ENCODE measurements around the gene MED13L. TPM values are rescaled to one million over a fixed set of nuclear protein-coding genes. Genes with fewer than 3 reads are reported as not detected.

Gene MED13L
- total RNA-seq, 1 experiment from 2014 or later, result 62.6 TPM

GRCh38 chr12:116166306-116166705 is 111.2 kb downstream of the MED13L start:
- DNase-seq (ENCODE audit: low spot score), result no peak
- in situ Hi-C loops (cut with HindIII; ENCODE audit: low sequenced_read_pairs), result no loop called here

GRCh38 chr12:116165036-116165425 is 112.5 kb downstream of the MED13L start:
- in situ Hi-C loops (cut with HindIII; ENCODE audit: low sequenced_read_pairs), result no loop called here
- DNase-seq (ENCODE audit: low spot score), result no peak

- in situ Hi-C loops (cut with HindIII; ENCODE audit: low sequenced_read_pairs), result no loop called here
- DNase-seq (ENCODE audit: low spot score), result peak; percentile 57
Observed at GRCh38 chr12:116164250-116165035, 113.0 kb downstream of the MED13L start.

GRCh38 chr12:116162071-116162470 is 115.4 kb downstream of the MED13L start:
- DNase-seq (ENCODE audit: low spot score), result no peak
- in situ Hi-C loops (cut with HindIII; ENCODE audit: low sequenced_read_pairs), result no loop called here

- in situ Hi-C loops (cut with HindIII; ENCODE audit: low sequenced_read_pairs), result no loop called here
- no peak for DNase-seq (ENCODE audit: low spot score)
Observed at GRCh38 chr12:116161588-116161987, 115.9 kb downstream of the MED13L start.

GRCh38 chr12:116160883-116161458 is 116.5 kb downstream of the MED13L start:
- in situ Hi-C loops (cut with HindIII; ENCODE audit: low sequenced_read_pairs), result no loop called here
- no peak for DNase-seq (ENCODE audit: low spot score)

GRCh38 chr12:116160231-116160630 is 117.3 kb downstream of the MED13L start:
- in situ Hi-C loops (cut with HindIII; ENCODE audit: low sequenced_read_pairs), result no loop called here
- no peak for DNase-seq (ENCODE audit: low spot score)

- in situ Hi-C loops (cut with HindIII; ENCODE audit: low sequenced_read_pairs), result no loop called here
Observed at GRCh38 chr12:116159593-116160200, 117.8 kb downstream of the MED13L start.

GRCh38 chr12:116159175-116159574 is 118.3 kb downstream of the MED13L start:
- in situ Hi-C loops (cut with HindIII; ENCODE audit: low sequenced_read_pairs), result no loop called here

More at GRCh38 chr12:116159593-116160200, 117.8 kb downstream of the MED13L start:
- DNase-seq (ENCODE audit: low spot score), result no peak

GRCh38 chr12:116157845-116158267 is 119.6 kb downstream of the MED13L start:
- in situ Hi-C loops (cut with HindIII; ENCODE audit: low sequenced_read_pairs), result no loop called here
- peak; percentile 61 for DNase-seq (ENCODE audit: low spot score)

More at GRCh38 chr12:116159175-116159574, 118.3 kb downstream of the MED13L start:
- DNase-seq (ENCODE audit: low spot score), result peak; percentile 86

GRCh38 chr12:116156614-116157013 is 120.9 kb downstream of the MED13L start:
- no peak for DNase-seq (ENCODE audit: low spot score)
- in situ Hi-C loops (cut with HindIII; ENCODE audit: low sequenced_read_pairs), result no loop called here

- in situ Hi-C loops (cut with HindIII; ENCODE audit: low sequenced_read_pairs), result no loop called here
- no peak for DNase-seq (ENCODE audit: low spot score)
Observed at GRCh38 chr12:116155383-116155782, 122.1 kb downstream of the MED13L start.

GRCh38 chr12:116153983-116154382 is 123.5 kb downstream of the MED13L start:
- in situ Hi-C loops (cut with HindIII; ENCODE audit: low sequenced_read_pairs), result no loop called here
- no peak for DNase-seq (ENCODE audit: low spot score)

GRCh38 chr12:116153113-116153512 is 124.4 kb downstream of the MED13L start:
- in situ Hi-C loops (cut with HindIII; ENCODE audit: low sequenced_read_pairs), result no loop called here
- DNase-seq (ENCODE audit: low spot score), result no peak

GRCh38 chr12:116152268-116152667 is 125.2 kb downstream of the MED13L start:
- DNase-seq (ENCODE audit: low spot score), result no peak
- in situ Hi-C loops (cut with HindIII; ENCODE audit: low sequenced_read_pairs), result no loop called here

GRCh38 chr12:116150452-116150851 is 127.0 kb downstream of the MED13L start:
- in situ Hi-C loops (cut with HindIII; ENCODE audit: low sequenced_read_pairs), result no loop called here
- no peak for DNase-seq (ENCODE audit: low spot score)

- DNase-seq (ENCODE audit: low spot score), result peak; percentile 87
- in situ Hi-C loops (cut with HindIII; ENCODE audit: low sequenced_read_pairs), result no loop called here
Observed at GRCh38 chr12:116150001-116150400, 127.5 kb downstream of the MED13L start.

- DNase-seq (ENCODE audit: low spot score), result no peak
- in situ Hi-C loops (cut with HindIII; ENCODE audit: low sequenced_read_pairs), result no loop called here
Observed at GRCh38 chr12:116148844-116149243, 128.6 kb downstream of the MED13L start.

- DNase-seq (ENCODE audit: low spot score), result no peak
- in situ Hi-C loops (cut with HindIII; ENCODE audit: low sequenced_read_pairs), result no loop called here
Observed at GRCh38 chr12:116146386-116146785, 131.1 kb downstream of the MED13L start.

GRCh38 chr12:116145451-116145850 is 132.0 kb downstream of the MED13L start:
- in situ Hi-C loops (cut with HindIII; ENCODE audit: low sequenced_read_pairs), result no loop called here
- no peak for DNase-seq (ENCODE audit: low spot score)

Measured in G401 (cell line).